Measurements from ENCODE around the gene EFNA5. TPM values are rescaled to one million over a fixed set of nuclear protein-coding genes. Genes with fewer than 3 reads are reported as not detected.

The EFNA5 gene
- total and polyA plus RNA-seq, 10 of the 15 experiments (the other 5 are each of a cell fraction or from before 2014, with no cell fraction given): 0.19 to 12.6 (median 3.9) TPM

GRCh38 chr5:107549567-107549966 lies 121.2 kb downstream of the EFNA5 start:
- ChIA-PET RAD21 (ENCODE audit: unreplicated experiment) (interaction anchor here (1.0 kb wide), 1 partner anchor 79 kb away, joined by 3 read pairs; no protein-coding TSS in a partner anchor), CTCF (interaction anchor here (0.7 to 3.3 kb wide), 2 partner anchors 13 kb away, joined by 3 to 13 read pairs; no protein-coding TSS in a partner anchor), SMC1A (ENCODE audit: uncharacterized antibody, unreplicated experiment) (interaction anchor here (1.2 kb wide), 1 partner anchor 95 kb away, joined by 3 read pairs; no protein-coding TSS in a partner anchor), POLR2A (interaction anchor here (1.0 kb wide), 1 partner anchor 16 kb away, joined by 5 read pairs; no protein-coding TSS in a partner anchor)
- no peak overlapping the region for H3K4me2 ChIP-seq (ENCODE audit: control insufficient read depth, insufficient read depth)
- no peak for TF ChIP-seq HSF1 (IDR thresholded peaks at IDR 0.05; ENCODE audit: low read depth, low read length)
- TF ChIP-seq MEF2B (IDR thresholded peaks at IDR 0.05; ENCODE audit: partially characterized antibody, poor library complexity, severe bottlenecking): no peak
- no peak for TF ChIP-seq ZNF687 (IDR thresholded peaks at IDR 0.05)
- TF ChIP-seq RFX5 (IDR thresholded peaks at IDR 0.05; ENCODE audit: low read depth, low read length): no peak
- TF ChIP-seq MTA2 (IDR thresholded peaks at IDR 0.05; ENCODE audit: low read depth): no peak
- TF ChIP-seq ZNF207 (IDR thresholded peaks at IDR 0.05; ENCODE audit: borderline replicate concordance): no peak
- no peak for TF ChIP-seq MLLT1 (IDR thresholded peaks at IDR 0.05)
- no peak for TF ChIP-seq HDAC6 (IDR thresholded peaks at IDR 0.05; ENCODE audit: unreplicated experiment)
- TF ChIP-seq RUNX3 (IDR thresholded peaks at IDR 0.05; ENCODE audit: low read length): no peak
- no peak for TF ChIP-seq TBL1XR1 (IDR thresholded peaks at IDR 0.05; ENCODE audit: low read depth, low read length)
- TF ChIP-seq NFYA (IDR thresholded peaks at IDR 0.05; ENCODE audit: borderline replicate concordance, low read depth, low read length): no peak
- no peak for TF ChIP-seq MAX (IDR thresholded peaks at IDR 0.05; ENCODE audit: low read depth, low read length)
- H3K27me3 ChIP-seq (replicated peaks in 1 of 2; ENCODE audit: control insufficient read depth in 2 of 2, insufficient read depth in 2 of 2, low read length in 1 of 2): no peaks in the 10 kb centered on the region
- no peaks in the 10 kb centered on the region for H3K4me1 ChIP-seq (ENCODE audit: control insufficient read depth, insufficient read depth, low read length)
- FAIRE-seq (no peak), ATAC-seq (no peak), DNase-seq (ENCODE audit: low read depth, low spot score) (no peak)
- no peak overlapping the region for H3K27ac ChIP-seq (ENCODE audit: control insufficient read depth, insufficient read depth)
- no peaks in the 10 kb centered on the region for H4K20me1 ChIP-seq (ENCODE audit: control insufficient read depth, insufficient read depth)
- H3K4me3 ChIP-seq: no peak overlapping the region
- WGBS (ENCODE audit: insufficient coverage, insufficient replicate concordance, low lambda C conversion rate, missing lambda C conversion rate): 43% methylated on average over 2 of the region's 2 CpGs
- in situ Hi-C loops (cut with MboI): no loop called here
- no peaks in the 10 kb centered on the region for H3K9me3 ChIP-seq (replicated peaks; ENCODE audit: control insufficient read depth, insufficient read depth, low read length)
- H3K9ac ChIP-seq (ENCODE audit: control insufficient read depth, insufficient read depth, low read length): no peak overlapping the region
- intact Hi-C loops (cut with micrococcal nuclease; ENCODE audit: unreplicated experiment): no loop called here
- BruUV-seq (replicated peaks): no TSS peak
- H2AFZ ChIP-seq (ENCODE audit: control insufficient read depth, low read depth, low read length): no peak overlapping the region
- no peaks in the 10 kb centered on the region for H3K36me3 ChIP-seq (ENCODE audit: control insufficient read depth in 2 of 2, insufficient read depth in 2 of 2, low read length in 1 of 2)
- H3K79me2 ChIP-seq (ENCODE audit: control insufficient read depth, insufficient read depth, low read length): peaks cover 2% of the 10 kb centered on the region
